ENCODE results near the gene HS6ST3.
"Not testable (repeated sequence)": the region's sequence is repeated elsewhere in the genome, so short reads cannot be mapped to it uniquely, and the experiment has no call there.

HS6ST3 gene

DNA sequence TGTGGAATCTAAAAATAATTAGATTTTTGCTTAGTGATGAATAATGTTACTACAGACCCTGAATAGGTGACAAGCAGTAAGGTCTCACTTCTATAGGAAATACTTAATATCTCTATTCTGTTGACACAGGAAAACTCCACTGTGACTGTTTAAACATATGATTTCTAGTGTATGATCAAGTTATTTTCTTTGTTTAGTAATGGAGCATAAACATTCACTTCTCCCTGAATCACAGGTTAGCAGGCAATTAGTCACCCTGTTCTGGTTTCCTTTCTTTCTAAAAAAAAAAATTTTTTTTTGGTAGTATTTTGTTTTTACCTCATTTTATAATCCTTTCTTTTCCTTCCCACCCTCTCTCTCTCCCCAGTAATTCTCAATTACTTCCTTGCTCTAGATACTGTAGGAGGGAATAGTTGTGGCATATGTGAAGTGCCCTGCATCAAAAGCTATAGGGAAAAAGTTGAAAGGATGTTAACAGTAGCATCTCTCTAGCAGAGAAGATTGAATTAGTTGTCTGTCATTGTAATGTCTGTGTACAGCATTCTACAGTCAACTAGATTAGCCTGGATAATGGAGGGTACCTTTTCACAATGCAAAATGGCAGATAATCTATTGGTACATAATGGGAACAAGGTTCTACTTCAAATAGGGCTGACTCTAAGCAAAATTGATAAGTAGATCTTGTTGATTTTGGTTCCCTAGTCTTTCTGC lies 3.5 kb downstream of the HS6ST3 start:
- DNase-seq, result no peak

DNA sequence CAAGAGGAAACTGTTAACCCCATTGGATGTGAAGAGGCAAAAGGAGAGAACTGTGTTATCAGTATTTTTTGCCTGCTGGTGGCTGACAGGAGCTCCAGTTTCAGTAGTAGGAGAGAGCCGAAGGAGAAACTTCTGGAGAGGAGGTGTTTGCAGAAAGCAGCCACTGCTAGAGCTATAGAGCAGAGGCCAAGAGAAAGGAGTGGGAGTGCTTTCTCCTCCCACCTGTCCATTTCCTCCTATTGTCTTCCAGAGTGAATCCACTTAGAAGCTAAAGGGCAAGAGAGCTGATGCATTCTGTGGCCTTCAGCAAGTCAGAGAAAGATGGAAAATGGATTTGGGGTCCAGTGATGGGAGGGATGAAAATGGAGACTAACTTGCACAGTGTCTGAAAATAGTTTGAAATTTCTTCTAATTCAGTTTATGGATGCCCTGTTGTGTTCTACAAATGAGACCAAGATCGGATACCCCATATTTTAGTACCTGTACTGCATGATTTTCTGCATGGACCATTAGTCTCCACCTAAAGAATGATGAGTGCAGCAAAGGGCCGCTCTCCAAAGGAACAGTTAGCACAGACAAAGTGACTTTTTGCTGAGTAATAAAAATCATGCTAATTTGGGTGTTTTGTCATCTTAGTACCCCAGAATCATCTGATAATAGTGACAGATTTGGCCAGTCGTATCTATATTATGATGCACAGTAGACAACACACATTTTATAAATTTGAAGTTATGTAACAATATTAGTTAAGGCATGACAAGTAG lies 10.7 kb downstream of the HS6ST3 start:
- no peak for DNase-seq

DNA sequence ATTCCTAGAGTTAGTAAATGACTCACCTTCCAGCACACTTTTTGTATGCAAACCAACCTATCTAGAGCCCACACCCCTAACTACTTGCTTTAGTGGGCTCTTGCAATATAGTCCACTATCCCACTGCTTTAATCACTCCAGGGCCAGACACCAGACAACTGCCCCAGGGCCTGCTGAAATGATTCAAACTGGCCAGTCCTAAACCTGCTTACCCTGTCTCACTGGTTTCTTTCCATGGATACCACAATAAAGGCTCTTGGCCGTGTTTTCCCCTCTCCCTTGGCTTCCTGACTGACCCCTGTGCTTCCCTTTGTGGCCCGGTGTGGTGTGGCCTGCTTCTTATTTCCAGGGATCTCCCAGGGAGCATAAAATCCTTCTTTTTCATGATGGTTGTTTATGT lies 14.6 kb downstream of the HS6ST3 start:
- no peak for DNase-seq

DNA sequence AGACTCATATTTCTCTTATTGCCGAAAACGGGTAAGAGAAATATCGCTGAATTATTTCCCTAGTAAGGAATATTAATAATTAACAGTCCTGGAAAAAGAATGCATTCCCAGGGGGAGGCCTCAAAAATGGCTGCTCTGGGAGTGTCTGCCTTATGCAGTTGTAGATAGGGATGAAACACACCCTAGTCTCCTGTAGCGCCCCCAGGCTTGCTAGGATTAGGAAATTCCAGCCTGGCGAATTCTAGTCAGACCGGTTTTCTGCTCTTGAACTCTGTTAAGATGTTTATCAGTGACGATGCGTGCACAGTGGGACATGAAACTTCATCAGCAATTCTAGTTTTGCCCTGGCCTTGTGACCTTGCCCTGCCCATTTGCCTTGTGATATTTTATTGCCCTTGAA lies 18.2 kb downstream of the HS6ST3 start:
- DNase-seq, result not testable (repeated sequence)

DNA sequence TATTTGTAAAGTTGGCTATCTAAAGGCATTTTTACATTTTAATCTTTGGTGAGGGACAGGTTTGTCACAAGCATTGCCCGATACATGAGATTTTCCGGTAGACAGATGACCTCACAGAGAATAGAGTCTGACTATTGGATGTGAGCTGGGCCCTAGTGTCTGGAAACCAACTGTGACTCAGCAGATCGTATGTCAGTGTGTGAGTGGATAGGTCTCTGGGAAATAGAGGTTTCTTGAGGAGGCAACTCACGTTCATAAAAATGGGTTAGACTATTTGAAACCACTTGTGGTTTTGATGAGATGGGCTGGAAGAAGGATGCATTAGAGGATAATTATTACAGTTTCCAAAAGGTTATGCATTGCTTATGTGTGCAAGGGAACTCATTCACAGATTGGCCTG lies 19.2 kb downstream of the HS6ST3 start:
- DNase-seq, result no peak

DNA sequence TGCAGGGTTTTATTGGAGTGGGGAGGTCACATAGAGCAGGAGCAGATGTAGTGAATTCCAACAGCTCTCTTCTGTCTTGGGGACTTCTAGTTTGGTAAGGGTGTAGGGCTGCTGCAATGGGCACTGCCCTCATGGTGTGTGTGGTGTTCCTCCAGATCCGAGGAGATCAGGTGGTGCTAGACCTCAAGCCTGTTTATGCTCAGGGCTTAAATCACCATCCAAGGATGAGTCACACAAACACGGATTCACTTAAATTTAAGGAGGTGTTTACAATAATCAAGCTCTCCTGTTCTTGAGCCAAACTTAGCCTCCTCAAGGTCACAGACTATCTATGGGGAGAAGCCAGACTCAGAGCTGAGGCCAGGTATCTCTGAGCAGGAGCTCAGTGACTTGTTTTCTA lies 23.0 kb downstream of the HS6ST3 start:
- DNase-seq, result no peak

DNA sequence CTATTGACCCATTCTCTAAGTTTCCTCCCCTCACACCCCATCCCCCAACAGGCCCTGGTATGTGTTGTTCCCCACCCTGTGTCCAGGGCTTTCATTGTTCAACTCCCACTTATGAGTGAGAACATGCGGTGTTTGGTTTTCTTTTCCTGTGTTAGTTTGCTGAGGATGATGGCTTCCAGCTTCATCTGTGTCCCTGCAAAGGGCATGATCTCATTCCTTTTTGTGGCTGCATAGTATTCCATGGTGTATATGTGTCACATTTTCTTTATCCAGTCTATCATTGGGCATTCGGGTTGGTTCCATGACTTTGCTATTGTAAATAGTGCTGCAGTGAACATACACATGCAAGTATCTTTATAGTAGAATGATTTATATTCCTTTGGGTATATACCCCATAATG lies 25.5 kb downstream of the HS6ST3 start:
- not testable (repeated sequence) for DNase-seq

DNA sequence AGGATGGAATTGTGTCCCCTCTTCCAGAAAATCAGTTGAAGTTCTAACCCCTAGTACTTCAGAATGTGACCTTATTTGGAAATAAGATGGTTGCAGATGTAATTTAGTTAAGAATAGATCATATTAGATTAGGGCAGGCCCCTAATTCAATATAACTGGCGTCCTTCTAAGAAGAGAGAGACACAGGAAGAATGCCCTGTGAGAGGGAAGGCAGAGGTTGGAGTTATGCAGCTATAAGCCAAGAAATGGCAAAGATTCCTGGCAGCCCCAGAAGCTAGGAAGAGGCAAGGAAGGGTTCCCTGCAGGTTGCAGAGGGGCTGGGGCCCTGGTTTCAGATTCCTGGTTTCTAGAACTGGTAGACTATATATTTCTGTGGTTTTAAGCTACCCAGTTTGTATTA lies 30.0 kb downstream of the HS6ST3 start:
- no peak for DNase-seq

DNA sequence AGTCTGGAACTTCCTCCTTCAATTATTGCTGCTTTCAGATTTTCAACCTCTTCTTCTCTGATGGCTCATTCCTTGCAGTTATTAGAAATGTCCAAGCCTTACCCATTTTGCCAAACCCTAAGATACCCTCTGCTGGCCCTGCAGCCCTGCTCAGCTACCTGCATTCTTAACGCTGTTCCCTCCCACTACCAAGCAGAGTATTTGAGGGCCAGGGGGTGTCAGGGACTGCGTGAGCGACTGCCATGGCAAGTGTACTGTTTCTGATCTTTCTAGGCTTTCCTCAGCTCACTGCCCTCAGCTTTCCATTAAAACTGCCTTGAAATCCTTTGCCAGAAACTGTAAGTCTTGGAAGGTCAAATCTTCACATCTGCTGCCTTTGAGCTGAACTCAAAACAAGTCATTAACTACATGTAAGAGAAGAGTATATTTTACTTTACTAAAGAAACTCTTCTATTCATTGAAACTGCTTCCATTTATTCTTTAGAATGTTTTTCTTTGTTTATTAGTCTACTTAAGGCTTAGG lies 41.0 kb downstream of the HS6ST3 start:
- no peak for DNase-seq

DNA sequence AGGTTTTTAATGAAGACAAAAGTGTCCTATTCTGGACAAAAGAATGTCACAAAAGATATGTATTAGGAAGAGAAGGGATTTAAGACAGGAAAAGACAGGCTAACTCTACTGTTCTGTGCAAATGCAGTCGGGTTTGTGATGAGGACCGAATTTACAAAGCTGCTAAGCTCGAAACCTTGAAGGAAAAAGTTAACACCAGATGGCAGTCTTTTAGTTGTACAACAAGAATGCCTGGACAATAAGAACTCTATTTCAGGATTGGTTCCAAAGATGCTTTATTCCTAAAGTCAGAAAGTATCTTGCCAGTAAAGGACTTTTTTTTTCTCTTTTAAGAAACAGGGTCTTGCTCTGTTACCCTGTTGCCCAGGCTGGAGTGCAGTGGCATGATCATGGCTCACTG lies 51.1 kb downstream of the HS6ST3 start:
- no peak for DNase-seq

DNA sequence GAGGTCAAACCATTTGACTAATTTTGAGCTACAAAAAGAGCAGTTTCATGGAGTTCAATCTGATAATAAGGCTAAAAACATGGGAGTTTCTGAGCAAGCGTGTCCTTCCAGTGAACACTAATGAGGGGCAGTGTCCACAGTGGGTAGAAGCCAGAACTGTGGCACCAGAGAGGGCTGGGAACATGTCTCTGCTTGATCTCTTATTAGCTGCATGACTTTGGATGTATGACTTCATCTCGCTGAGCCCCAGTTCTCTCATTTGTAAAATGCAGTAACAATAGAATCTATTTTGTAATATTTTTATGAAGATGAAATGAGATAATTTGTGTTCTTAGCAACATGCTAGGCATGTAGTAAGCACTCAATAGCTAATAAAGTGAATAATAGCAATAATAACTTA lies 69.8 kb downstream of the HS6ST3 start:
- DNase-seq, result no peak

DNA sequence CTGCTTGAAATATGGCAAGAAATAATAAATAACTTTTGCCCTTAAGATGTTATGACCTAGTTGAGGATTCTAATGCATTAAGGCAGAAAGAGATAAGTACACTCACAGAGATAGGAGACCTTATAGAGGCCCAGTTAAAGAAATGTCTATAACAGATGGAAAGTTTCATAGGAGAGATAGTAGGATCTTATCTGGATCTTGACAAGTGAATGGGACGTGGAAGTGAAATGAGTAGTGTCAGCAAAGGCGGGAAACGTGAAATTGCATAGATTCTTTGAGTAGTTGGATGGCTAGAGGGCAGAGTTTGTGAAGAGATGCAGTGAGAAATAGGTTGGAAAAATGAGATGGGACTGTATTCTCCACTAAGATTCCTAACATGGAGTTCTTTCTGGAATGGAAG lies 71.2 kb downstream of the HS6ST3 start:
- no peak for DNase-seq

DNA sequence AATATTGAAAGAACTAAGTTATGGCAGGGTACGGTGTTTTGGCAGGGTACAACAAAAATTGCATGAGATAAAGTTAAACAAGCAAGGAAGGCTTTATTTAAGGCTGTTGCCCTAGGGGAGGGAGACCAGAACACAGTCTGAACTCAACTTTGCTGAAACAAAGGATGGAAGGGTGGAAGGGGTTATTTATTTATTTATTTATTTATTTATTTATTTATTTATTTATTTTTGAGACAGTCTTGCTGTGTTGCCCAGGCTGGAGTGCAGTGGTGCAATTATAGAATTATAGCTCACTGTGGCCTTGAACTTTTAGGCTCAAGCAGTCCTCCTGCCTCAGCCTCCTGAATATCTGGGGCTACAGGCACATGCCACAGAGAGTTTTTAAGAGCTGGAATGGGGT lies 75.9 kb downstream of the HS6ST3 start:
- no peak for DNase-seq

DNA sequence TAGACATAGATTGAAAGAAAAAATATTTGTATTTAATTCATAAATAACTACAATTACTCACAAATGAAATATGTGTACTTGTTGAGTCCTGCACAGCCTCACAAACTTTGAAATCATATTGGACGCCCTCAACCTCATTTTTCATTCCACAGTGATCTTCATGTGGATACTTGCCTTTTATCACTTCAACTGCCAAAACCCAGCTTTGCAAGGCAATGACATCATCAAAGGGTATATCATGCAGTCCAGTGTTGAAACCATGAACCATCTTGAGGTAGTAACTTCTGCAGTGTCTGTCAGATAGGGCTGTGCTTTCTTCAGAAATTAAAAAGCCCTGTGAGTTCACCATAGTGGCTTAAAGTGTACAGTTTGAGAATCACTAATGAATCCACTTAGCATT lies 82.2 kb downstream of the HS6ST3 start:
- no peak for DNase-seq

DNA sequence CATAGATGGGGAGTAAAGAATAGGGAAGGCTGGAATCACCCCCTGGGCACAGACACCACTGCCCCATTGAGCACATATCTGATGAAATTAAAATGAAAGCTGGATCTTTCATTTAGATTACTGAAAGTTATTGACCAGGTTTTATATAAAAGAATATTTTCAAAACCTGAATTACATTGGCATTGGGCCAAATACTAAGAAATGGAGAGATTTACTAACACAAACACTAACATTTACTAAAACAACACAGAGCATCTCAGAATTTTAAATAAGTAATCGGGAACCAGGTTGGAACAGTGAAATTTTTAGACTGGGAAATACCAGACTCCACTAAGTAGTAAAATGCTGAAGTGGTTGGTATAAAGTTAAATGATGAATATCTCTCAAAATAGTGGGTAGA lies 88.9 kb downstream of the HS6ST3 start:
- no peak for DNase-seq

DNA sequence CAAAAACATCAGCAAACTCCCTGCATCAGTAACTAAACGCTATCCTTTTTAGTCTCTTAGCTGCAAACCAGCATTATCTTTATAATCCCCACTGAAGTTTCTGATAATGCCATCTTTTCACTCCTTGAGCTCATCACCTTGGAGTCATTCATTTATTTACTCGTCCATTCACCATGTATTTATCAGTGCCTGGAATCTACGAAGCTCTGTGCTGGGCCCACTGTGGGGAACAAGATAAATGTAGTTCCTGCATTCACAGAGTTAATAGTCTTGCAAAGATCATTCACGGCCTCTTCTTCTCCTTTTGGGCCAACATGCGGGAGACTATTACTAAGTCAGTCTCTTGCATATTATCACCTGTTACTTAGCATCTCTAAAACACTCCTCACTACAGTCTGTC lies 89.4 kb downstream of the HS6ST3 start:
- DNase-seq, result no peak

DNA sequence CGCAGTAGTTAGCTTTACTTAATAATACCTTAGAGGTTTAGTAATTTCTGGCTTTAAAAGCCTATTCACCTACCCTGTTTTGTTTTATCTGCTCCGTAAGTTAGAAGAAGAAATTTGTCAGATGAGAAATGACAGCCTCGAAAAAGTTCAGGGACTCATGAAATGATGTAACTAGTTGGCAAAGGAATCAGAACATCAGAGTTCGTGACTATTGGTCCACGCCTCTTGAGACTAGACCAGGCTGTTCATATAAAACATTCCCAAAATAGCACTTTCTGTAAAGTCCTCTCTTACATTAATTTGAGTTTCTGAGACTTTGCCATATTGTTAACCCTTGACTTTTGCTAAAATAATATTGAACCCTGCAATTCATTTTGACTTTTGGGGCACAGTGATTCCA lies 92.0 kb downstream of the HS6ST3 start:
- DNase-seq, result no peak

DNA sequence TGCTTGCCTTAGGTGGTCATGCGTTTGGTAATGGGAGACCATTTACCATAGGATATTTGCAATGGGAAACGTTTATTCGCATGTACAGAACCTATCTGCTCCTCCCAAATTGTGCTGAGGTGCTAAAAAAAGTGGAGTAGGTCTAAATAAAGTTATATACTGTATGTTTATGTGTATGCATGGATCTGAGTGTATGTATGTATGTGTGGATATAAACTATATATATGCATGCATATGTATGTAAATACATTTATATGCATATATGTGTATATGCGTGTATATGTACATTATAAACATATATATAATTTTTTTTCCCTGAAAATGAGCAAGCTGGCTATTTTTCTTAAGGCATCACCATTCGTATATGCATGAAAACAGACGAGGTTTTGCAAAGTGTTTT lies 95.9 kb downstream of the HS6ST3 start:
- DNase-seq, result no peak

DNA sequence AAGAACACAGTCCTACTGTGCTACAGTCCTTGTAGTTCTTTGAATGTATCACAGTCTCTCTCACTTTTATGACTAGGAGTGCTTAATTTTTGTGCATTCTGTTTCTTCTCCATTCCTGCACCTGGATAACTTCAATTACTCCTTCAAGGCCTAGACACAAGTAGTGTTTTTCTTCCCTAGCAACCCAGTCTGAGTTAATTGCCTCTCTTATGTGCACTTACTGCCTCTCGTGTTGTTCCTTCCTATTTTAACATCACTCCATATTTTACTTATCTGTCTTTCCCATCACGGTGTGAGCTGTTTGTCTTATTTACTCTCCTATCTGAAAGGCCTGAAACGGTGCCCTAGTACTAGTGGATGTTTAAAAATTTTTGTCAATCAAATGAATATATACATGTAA lies 101.5 kb downstream of the HS6ST3 start:
- no peak for DNase-seq

DNA sequence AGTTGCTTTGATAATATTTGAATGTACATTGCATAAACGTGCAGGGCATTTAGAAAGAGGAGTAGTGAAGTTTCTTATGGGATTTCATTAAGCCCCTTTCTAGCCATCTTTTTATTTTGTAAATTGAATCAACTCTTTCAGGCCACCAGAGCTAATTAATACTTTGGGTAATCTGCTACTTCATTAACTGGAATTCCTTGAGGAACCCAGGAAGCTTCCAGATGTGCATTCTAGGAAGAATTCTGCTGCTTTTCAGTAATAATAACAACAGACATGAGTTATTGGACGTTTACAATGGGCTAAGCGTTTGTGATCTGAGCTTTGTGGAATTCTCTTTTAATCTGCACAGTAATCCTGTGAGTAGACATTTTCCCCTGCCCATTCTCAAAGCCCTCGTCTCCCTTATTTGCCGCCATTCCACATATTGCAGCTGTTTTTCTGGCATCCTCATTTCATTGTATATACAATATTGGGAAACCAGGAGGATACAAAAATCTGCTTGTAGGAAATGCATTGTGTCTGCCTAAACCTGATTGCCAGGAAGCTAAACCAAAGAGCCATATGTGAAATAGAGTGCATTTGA lies 103.9 kb downstream of the HS6ST3 start:
- DNase-seq, result no peak

DNA sequence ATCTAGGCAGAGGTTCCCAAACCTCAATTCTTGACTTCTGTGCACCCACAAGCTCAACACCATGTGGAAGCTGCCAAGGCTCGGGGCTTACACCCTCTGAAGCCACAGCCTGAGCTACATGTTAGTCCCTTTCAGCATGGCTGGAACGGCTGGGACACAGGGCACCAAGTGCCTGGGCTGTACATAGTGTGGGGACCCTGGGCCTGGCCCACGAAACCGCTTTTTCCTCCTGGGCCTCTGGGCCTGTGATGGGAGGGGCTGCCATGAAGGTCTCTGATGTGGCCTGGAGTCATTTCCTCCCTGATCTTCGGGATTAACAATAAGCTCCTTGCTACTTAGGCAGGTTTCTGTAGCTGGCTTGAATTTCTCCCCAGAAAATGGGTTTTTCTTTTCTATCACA lies 108.1 kb downstream of the HS6ST3 start:
- no peak for DNase-seq

DNA sequence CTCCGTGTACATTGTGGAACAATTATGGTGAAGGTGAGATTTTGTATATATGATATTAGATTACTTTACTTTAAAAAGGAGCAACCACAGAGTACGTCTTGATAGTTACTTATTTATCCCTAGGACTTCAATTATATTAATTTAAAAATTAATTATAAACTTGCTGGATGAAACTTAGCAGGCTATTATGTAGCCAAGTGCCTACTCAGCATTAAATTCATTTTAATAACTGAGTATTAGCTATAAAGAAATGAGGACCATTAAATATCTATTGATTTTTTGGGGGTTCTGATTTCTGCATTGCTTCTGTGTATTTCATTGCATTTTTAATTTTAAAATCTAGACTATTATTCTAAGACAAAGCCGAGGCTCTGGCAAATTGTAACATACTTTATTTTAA lies 109.4 kb downstream of the HS6ST3 start:
- no peak for DNase-seq

DNA sequence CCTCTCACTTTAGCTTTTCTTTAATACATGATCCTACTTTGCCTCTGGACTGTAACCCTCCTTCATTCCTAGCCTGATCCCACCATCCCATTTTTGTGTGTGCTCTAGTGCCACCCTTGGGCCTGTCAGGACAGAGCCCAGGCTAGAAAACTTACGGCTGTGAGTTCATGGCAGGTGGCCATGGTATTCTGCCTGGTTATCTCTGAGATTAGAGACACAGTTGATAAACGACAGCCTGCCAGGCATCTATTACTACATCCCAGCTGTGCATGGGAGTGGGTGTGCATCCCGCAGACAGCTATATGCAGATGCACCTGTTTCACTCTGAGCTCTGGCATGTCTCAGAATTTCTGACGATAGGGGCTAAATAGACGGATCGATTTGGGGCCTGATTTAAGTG lies 110.9 kb downstream of the HS6ST3 start:
- DNase-seq, result no peak

DNA sequence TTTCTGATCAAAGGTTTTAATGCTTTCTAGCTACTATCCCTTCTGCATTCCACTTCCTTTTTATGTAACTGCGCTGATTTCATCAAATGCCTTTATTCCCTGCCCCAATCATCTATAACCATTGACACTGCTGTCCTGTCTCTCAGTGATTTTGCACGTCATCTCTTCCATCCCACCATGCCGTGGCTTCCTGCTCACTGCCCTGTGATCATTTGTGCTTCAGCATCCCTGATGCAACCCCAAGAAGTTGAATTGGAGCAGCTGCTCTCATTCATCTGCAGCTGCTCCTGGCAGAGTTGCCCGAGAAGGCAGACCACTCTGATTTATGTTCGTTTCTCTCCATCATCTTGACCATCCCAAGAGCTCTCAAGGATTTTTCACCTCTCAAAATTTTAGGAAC lies 112.4 kb downstream of the HS6ST3 start:
- DNase-seq, result no peak

Measured in stimulated activated CD4-positive, alpha-beta T cell treated with anti-CD3 and anti-CD28 coated beads, Interleukin-2, amount 100 ng/mL, for 24 hours (primary cell).